Stimulated activated CD8-positive, alpha-beta memory T cell treated with anti-CD3 and anti-CD28 coated beads, Interleukin-7, amount 100 ng/mL, for 1 hour (primary cell): ENCODE results near the gene ZNF396.

Experiments
- DNase-seq, 2 donors: peaks; one replicate each; pipeline ENCODE4 v3.0.0-alpha.2; 2020; ENCODE audit warnings: low read depth in 2 of 2

ZNF396 gene

GRCh38 chr18:35383136-35383535 is 6.0 kb upstream of the ZNF396 start:
- DNase-seq: no peak

- DNase-seq: no peak
These were observed 2.3 kb upstream of the ZNF396 start for GRCh38 chr18:35379421-35379820.

GRCh38 chr18:35378574-35378896 is 1.4 kb upstream of the ZNF396 start:
- no peak for DNase-seq

- DNase-seq: no peak
These were observed 887 bp upstream of the ZNF396 start for GRCh38 chr18:35377875-35378573.

GRCh38 chr18:35376393-35376741 is 770 bp downstream of the ZNF396 start:
- DNase-seq: no peak

GRCh38 chr18:35374708-35375107 is 2.4 kb downstream of the ZNF396 start:
- no peak for DNase-seq

GRCh38 chr18:35371412-35372195 is 5.5 kb downstream of the ZNF396 start:
- DNase-seq: no peak

GRCh38 chr18:35369126-35369525 is 8.0 kb downstream of the ZNF396 start:
- DNase-seq: no peak

- DNase-seq: no peak
These were observed 8.5 kb downstream of the ZNF396 start for GRCh38 chr18:35368595-35368994.

- DNase-seq: no peak
These were observed 14.6 kb downstream of the ZNF396 start for GRCh38 chr18:35362531-35362930.

- no peak for DNase-seq
These were observed 15.4 kb downstream of the ZNF396 start for GRCh38 chr18:35361570-35362321.

GRCh38 chr18:35355140-35355618 is 22.0 kb downstream of the ZNF396 start:
- peak; percentile 22 to 25 for DNase-seq

- DNase-seq: no peak
These were observed 24.4 kb downstream of the ZNF396 start for GRCh38 chr18:35352778-35353177.

GRCh38 chr18:35352283-35352682 is 24.9 kb downstream of the ZNF396 start:
- no peak for DNase-seq

GRCh38 chr18:35348001-35348400 is 29.1 kb downstream of the ZNF396 start:
- DNase-seq: no peak

- no peak for DNase-seq
These were observed 31.2 kb downstream of the ZNF396 start for GRCh38 chr18:35345950-35346349.

GRCh38 chr18:35345460-35345921 is 31.6 kb downstream of the ZNF396 start:
- DNase-seq: no peak

- DNase-seq: no peak
These were observed 32.2 kb downstream of the ZNF396 start for GRCh38 chr18:35344736-35345459.

- peak; percentile 78 to 84 for DNase-seq
These were observed 33.0 kb downstream of the ZNF396 start, which contains the start of gene ZNF24 for GRCh38 chr18:35343936-35344735. TSS of gene ZNF24 (minus strand) at chr18:35344420. CDS start at chr18:35340650, 3,770 bp downstream.

- no peak for DNase-seq
These were observed 33.6 kb downstream of the ZNF396 start for GRCh38 chr18:35343488-35343935.

GRCh38 chr18:35337286-35337685 is 39.9 kb downstream of the ZNF396 start:
- DNase-seq: no peak
